Measurements from ENCODE around the gene DHRS9. TPM values are rescaled to one million over a fixed set of nuclear protein-coding genes. Genes with fewer than 3 reads are reported as not detected.

Gene DHRS9
- total RNA-seq, 1 donor from 2014 or later: 1.1 TPM

GRCh38 chr2:169065864-169066517 is 3.4 kb upstream of the DHRS9 start:
- no peak for DNase-seq (ENCODE audit: low spot score)

DNA sequence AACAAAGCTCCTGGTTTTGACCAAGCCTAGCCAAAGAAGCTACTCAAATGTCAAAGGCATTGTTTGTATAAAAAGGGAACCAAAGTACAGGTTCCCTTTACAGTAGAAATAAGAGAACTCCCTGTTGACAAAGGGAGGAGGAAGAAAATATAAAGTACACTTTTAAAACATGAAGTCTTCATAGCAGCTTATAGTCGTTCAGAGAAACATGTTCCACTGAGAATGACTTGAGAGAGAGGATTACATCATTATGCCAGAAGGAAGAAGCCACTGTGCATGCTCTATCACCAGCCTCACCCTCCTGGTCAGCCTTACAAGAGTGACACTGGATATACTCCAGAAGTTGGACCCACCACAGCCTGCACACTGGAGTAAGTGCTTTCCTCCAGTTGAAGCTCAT is 2.5 kb upstream of the DHRS9 start:
- DNase-seq (ENCODE audit: low spot score): no peak

- no peak for DNase-seq (ENCODE audit: low spot score)
These were observed 470 bp downstream of the DHRS9 start for GRCh38 chr2:169069833-169070232.

GRCh38 chr2:169071455-169071854 is 2.1 kb downstream of the DHRS9 start:
- DNase-seq (ENCODE audit: low spot score): no peak

- no peak for DNase-seq (ENCODE audit: low spot score)
These were observed 3.0 kb downstream of the DHRS9 start for GRCh38 chr2:169072163-169072925.

DNA sequence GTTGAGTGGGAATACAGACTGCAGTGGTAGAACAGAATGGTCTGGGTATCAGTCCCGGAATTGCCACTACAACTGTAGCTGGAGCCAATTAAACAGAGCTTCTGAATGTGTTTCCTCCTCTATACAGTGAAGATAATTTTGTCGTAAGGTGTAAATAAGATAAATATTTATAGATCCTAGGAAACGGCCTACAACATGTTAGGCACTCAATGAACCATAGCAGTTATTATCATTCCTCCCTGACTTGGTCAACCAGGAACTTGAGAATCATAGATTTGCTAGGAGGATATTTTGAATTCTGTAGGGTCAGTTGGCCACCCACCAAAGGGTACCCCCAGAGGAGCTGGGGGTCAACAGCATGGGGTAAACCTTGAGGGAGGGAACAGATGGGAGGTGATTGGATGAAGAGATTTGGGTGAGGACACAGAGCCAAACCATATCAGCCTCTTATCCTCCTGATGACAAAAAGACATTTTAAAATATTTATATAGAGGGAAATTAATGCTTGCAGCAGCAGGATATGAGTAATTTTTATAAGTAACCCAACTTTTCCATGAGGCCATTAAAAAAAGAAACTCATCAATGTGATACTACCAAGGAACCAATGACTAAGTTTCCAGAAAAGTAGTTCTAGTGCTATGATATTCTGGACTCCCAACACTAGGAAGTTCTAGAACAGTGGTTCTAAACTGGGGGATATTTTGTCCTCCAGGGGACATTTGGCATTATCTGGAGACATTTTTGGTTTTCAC is 4.0 kb downstream of the DHRS9 start:
- DNase-seq (ENCODE audit: low spot score): no peak

DNA sequence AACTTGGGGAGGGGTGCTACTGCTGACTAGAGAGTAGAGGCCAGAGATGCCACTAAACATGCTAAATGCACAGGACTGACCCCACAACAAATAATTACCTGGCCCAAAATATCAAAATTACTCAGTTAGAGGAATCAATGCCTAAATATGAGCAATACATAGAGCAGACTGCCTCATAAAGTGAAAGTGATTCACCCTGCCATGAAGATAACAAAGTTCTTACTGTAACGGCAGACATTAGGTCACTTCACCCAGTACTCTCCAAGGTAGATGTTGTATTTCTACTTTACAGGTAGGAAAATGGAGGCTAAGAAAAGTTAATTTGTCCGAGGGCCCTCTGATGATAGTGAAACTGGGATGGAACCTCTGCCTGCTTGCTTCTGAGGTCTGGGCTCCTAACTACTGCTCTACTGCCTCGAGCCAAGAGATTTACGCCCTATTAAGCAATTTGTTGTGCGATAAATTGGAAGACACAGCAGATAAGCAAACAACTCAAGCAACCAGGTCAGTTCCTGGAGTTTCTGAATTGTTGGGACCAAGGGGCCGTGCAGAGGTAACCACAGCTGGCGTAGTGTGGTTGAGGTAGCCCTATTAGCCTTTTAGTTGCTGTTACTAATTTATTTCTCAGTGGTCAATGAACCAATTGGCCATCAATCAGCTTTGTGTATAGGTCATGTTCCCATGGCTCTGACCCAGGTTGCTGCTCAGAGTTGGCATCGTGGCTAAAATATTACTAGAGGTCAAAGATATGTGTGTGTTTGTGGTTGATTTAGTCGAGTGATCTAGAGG is 4.8 kb downstream of the DHRS9 start:
- DNase-seq (ENCODE audit: low spot score): no peak

DNA sequence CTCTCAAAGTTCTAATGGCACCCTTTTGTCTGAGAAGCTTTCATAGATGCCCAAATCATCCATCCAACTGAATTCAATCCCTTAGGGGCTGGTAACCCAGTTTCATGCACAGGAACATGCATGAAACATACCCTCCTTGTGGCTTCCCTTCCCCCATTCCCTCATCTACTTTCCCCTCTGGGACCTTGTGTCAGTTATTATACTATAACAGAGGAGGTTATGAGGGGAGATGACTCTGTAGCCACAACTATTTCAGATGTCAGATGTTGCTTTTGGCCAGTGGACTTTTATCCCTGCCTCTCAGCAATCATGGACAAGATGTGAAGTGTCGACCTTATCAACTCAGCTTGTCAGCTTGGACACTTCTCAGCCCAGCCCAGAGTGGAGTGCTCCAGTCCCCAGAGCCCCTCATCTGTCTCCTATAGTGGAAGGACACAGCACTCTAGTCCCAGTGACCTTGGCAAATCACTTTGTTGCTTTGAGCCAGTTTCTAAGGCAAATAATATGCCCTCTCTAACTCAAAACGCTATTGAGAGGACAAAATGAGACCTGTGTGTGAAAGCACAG is 8.4 kb downstream of the DHRS9 start:
- no peak for DNase-seq (ENCODE audit: low spot score)

- DNase-seq (ENCODE audit: low spot score): no peak
These were observed 11.1 kb downstream of the DHRS9 start for GRCh38 chr2:169080250-169081069.

DNA sequence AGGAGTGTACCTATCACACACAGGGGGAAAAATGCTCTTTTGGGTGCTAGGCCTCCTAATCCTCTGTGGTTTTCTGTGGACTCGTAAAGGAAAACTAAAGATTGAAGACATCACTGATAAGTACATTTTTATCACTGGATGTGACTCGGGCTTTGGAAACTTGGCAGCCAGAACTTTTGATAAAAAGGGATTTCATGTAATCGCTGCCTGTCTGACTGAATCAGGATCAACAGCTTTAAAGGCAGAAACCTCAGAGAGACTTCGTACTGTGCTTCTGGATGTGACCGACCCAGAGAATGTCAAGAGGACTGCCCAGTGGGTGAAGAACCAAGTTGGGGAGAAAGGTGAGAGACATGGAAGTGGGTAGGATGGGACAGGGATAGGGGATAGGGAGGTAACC is 12.2 kb downstream of the DHRS9 start:
- DNase-seq (ENCODE audit: low spot score): no peak

DNA sequence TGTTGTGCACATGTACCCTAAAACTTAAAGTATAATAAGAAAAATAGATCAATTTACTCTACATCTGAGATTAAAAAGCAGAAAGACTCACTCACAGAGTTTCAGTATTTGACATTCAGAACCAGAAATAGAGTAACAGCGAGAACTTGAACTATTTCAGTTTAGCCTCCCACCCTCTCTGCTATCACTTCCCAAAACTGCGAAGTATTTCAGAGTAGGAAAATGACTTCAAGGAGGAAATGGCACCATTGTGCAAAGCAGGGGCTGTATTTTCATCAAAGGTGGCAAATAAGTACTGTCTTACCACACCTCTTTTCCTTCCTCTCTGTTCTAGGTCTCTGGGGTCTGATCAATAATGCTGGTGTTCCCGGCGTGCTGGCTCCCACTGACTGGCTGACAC is 13.6 kb downstream of the DHRS9 start:
- no peak for DNase-seq (ENCODE audit: low spot score)

GRCh38 chr2:169086893-169087467 is 17.6 kb downstream of the DHRS9 start:
- no peak for DNase-seq (ENCODE audit: low spot score)

DNA sequence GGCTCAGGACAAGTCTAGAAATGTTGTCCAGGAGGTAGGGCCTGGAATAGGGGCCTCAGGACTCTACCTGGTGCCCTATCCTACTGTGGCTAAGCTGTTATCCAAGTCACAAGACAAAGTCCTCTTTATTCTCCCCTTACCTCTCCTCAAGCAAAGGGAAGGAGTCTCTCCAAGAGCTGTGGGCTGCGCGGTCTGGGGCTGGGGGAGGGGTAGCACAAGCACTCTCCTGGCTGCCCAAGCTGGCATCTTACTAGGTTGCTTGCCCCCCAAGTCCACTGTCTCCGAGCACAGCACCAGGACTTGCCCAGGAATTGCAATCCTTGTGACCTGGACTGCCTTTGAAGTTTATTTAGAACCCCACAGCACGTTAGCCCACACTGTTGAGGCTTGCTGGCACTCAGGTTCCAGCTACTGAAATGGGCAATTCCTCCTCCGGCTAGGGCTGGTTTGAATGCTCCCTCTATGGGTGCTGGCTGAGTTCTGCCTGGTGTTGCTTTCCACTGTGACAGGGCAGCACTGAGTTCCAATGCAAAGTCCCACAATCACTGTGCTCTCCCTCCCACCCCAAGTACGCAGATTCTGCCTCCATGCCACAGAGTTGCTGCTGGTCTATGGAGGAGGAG is 18.5 kb downstream of the DHRS9 start:
- no peak for DNase-seq (ENCODE audit: low spot score)

- DNase-seq (ENCODE audit: low spot score): no peak
These were observed 19.8 kb downstream of the DHRS9 start for GRCh38 chr2:169089182-169089581.

DNA sequence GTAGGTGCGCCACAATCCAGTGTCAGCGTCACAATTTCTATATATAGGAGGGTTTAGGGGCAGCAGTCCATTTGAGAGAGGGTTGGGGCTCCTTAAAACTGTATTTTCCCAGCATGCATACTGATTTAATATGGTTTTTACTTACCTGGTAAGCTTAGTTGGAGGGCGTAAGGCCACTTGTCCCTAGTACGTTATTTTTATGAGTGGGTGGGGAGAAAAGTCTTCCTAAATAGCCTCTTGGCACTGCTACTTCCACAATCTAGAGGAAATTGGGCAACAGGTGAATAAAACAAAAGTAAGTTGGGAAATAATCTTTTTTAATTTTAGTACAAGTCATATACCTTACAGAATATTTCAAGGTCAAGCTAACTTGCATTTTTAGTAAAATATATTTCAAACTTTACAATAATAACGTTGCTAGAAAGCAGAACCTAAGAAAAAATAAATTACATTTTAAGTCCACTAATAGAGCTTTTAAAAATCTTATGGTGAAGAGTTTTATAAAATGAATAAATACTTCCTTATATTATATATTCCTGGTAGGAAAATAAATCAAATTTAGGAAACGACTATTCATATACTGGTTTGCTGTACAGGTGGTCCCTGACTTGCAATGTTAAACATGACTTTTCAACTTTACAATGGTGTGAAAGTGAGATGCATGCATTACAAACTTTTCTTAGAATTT is 20.9 kb downstream of the DHRS9 start:
- no peak for DNase-seq (ENCODE audit: low spot score)

GRCh38 chr2:169091256-169091655 is 21.9 kb downstream of the DHRS9 start:
- no peak for DNase-seq (ENCODE audit: low spot score)

- DNase-seq (ENCODE audit: low spot score): peak; percentile 77
These were observed 22.6 kb downstream of the DHRS9 start for GRCh38 chr2:169091761-169092519.

DNA sequence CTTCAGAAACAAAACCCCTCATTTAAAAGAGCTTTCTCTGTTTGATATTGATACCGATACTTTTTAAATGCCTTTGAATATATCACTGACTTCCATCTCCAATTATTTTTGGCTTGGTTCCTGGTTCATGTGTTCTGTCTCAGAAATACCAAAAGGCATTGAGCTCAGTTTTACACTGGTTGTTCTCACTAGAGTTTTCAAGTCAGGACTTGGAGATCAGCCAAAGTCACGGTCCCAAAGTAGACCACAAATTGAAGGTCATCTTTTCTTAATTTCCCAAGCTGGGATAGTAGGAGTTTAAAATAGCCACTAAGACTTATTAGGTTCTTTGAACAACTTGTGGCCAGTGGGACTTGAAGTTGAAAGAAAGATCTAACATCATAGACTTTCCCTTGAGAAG is 24.2 kb downstream of the DHRS9 start:
- no peak for DNase-seq (ENCODE audit: low spot score)

GRCh38 chr2:169094676-169095075 is 25.3 kb downstream of the DHRS9 start:
- no peak for DNase-seq (ENCODE audit: low spot score)
